HEK293 (cell line): ENCODE results near the gene GRM5.

Experiments
- CTCF ChIA-PET: fragments of 350-600 bp; formaldehyde crosslinking; extraction: SDS; loops from one replicate; lab custom pipeline; 2021; ENCODE audit warnings: antibody characterized with exemption; lab: Yijun Ruan, JAX
- POLR2A ChIA-PET: fragments of 300-600 bp; formaldehyde crosslinking; extraction: SDS; loops from one replicate; lab custom pipeline; 2020; ENCODE audit warnings: antibody characterized with exemption, inconsistent platforms; lab: Yijun Ruan, JAX
- H3K27ac ChIP-seq: fragments of 200-500 bp; sonication (Bioruptor generic); 2 replicates; pipeline ENCODE4 v1.5.1; 2014; ENCODE audit warnings: low read depth, low read length, control low read depth, inconsistent platforms; ENCODE audit errors: extremely low read depth
- H3K36me3 ChIP-seq, 2 experiments: fragments of 200-500 bp in 1 of 2; sonication (Bioruptor generic) in 1 of 2; 1 replicate in 1 of 2; 2 replicates in 1 of 2; pipeline ENCODE4 v1.5.1; 2014 to 2017; ENCODE audit warnings: inconsistent platforms in 2 of 2, low read length in 2 of 2; ENCODE audit not compliant: control insufficient read depth in 2 of 2, insufficient read depth in 1 of 2
- H3K4me1 ChIP-seq: fragments of 200-500 bp; sonication (Bioruptor generic); 2 replicates; pipeline ENCODE4 v1.5.1; 2014; ENCODE audit warnings: mild to moderate bottlenecking, low read length, inconsistent platforms; ENCODE audit not compliant: control insufficient read depth, insufficient read depth
- H3K4me3 ChIP-seq: 2 replicates; pipeline ENCODE4 v1.5.1; 2011; ENCODE audit warnings: low read depth, mild to moderate bottlenecking, control low read depth, low read length, moderate library complexity
- H3K9me3 ChIP-seq: fragments of 200-500 bp; sonication (Bioruptor generic); 2 replicates; pipeline ENCODE4 v1.5.1; 2014; ENCODE audit warnings: low read depth, low read length, inconsistent platforms; ENCODE audit not compliant: control insufficient read depth, insufficient read depth
- FEZF1 ChIP-seq: fragments of 450-650 bp; formaldehyde crosslinking; IDR thresholded peaks from 2 replicates; pipeline ENCODE4 v1.5.1; 2016; ENCODE audit warnings: missing biosample characterization, missing genetic modification characterization
- GFI1B ChIP-seq: fragments of 450-650 bp; formaldehyde crosslinking; IDR thresholded peaks from 2 replicates; pipeline ENCODE4 v1.5.1; 2016; ENCODE audit warnings: missing biosample characterization, missing genetic modification characterization
- KLF10 ChIP-seq: fragments of 450-650 bp; IDR thresholded peaks from 2 replicates; pipeline ENCODE4 v1.5.1; 2018; ENCODE audit warnings: missing biosample characterization, mild to moderate bottlenecking, missing genetic modification characterization
- KLF9 ChIP-seq: fragments of 450-650 bp; formaldehyde crosslinking; IDR thresholded peaks from 2 replicates; pipeline ENCODE4 v1.5.1; 2016; ENCODE audit warnings: missing biosample characterization, missing genetic modification characterization, low read depth
- REPIN1 ChIP-seq: fragments of 450-650 bp; formaldehyde crosslinking; IDR thresholded peaks from 2 replicates; pipeline ENCODE4 v1.5.1; 2017; ENCODE audit warnings: missing biosample characterization, missing genetic modification characterization, low read depth
- SP3 ChIP-seq: fragments of 450-650 bp; formaldehyde crosslinking; IDR thresholded peaks from 2 replicates; pipeline ENCODE4 v1.5.1; 2016; ENCODE audit warnings: missing biosample characterization, missing genetic modification characterization
- TCF7L2 ChIP-seq: IDR thresholded peaks from 2 replicates; pipeline ENCODE4 v1.6.1; 2011; ENCODE audit warnings: low read depth, mild to moderate bottlenecking, inconsistent platforms, low read length, moderate library complexity, borderline replicate concordance
- ZFP37 ChIP-seq: fragments of 450-650 bp; formaldehyde crosslinking; IDR thresholded peaks from 2 replicates; pipeline ENCODE4 v1.5.1; 2016; ENCODE audit warnings: missing biosample characterization, missing genetic modification characterization
- ZNF138 ChIP-seq: fragments of 450-650 bp; formaldehyde crosslinking; IDR thresholded peaks from 2 replicates; pipeline ENCODE4 v1.5.1; 2016; ENCODE audit warnings: missing biosample characterization, missing genetic modification characterization, borderline replicate concordance
- ZNF202 ChIP-seq: fragments of 450-650 bp; formaldehyde crosslinking; IDR thresholded peaks from 2 replicates; pipeline ENCODE4 v1.5.1; 2016; ENCODE audit warnings: missing biosample characterization, missing genetic modification characterization, borderline replicate concordance
- ZNF433 ChIP-seq: fragments of 450-650 bp; formaldehyde crosslinking; IDR thresholded peaks from 2 replicates; pipeline ENCODE4 v1.5.1; 2016; ENCODE audit warnings: missing biosample characterization, missing genetic modification characterization, low read depth
- ZNF555 ChIP-seq: fragments of 450-650 bp; formaldehyde crosslinking; conservative IDR thresholded peaks from 2 replicates; pipeline ENCODE4 v1.5.1; 2017; ENCODE audit warnings: missing biosample characterization, mild to moderate bottlenecking, missing genetic modification characterization, inconsistent platforms
- ZNF596 ChIP-seq: fragments of 450-650 bp; IDR thresholded peaks from 2 replicates; pipeline ENCODE4 v1.5.0; 2018; ENCODE audit warnings: missing biosample characterization, mild to moderate bottlenecking, missing genetic modification characterization, moderate library complexity
- ZNF777 ChIP-seq: fragments of 450-650 bp; formaldehyde crosslinking; IDR thresholded peaks from 2 replicates; pipeline ENCODE4 v1.5.1; 2017; ENCODE audit warnings: missing biosample characterization, missing genetic modification characterization, borderline replicate concordance
- ZNF791 ChIP-seq: fragments of 450-650 bp; formaldehyde crosslinking; IDR thresholded peaks from 2 replicates; pipeline ENCODE4 v1.5.1; 2016; ENCODE audit warnings: missing biosample characterization, missing genetic modification characterization
- ZNF843 ChIP-seq: fragments of 450-650 bp; formaldehyde crosslinking; IDR thresholded peaks from 2 replicates; pipeline ENCODE4 v1.5.1; 2016; ENCODE audit warnings: missing biosample characterization, missing genetic modification characterization
- ZSCAN23 ChIP-seq: fragments of 450-650 bp; formaldehyde crosslinking; IDR thresholded peaks from 2 replicates; pipeline ENCODE4 v1.5.1; 2016; ENCODE audit warnings: missing biosample characterization, missing genetic modification characterization
- TF ChIP-seq, protein P1 (sequence below): fragments of 450-650 bp; formaldehyde crosslinking; IDR thresholded peaks from 2 replicates; pipeline ENCODE4 v1.5.1; 2016; ENCODE audit warnings: missing biosample characterization, missing genetic modification characterization, low read depth
- TF ChIP-seq, protein P2 (sequence below): fragments of 450-650 bp; formaldehyde crosslinking; IDR thresholded peaks from 2 replicates; pipeline ENCODE4 v1.5.1; 2016; ENCODE audit warnings: missing biosample characterization, missing genetic modification characterization
- TF ChIP-seq, protein P3 (sequence below): fragments of 450-650 bp; formaldehyde crosslinking; IDR thresholded peaks from 2 replicates; pipeline ENCODE4 v1.5.1; 2017; ENCODE audit warnings: missing biosample characterization, missing genetic modification characterization
- TF ChIP-seq, protein P4 (sequence below): fragments of 450-650 bp; IDR thresholded peaks from 2 replicates; pipeline ENCODE4 v1.5.1; 2018; ENCODE audit warnings: missing biosample characterization, missing genetic modification characterization

GRM5 gene

DNA sequence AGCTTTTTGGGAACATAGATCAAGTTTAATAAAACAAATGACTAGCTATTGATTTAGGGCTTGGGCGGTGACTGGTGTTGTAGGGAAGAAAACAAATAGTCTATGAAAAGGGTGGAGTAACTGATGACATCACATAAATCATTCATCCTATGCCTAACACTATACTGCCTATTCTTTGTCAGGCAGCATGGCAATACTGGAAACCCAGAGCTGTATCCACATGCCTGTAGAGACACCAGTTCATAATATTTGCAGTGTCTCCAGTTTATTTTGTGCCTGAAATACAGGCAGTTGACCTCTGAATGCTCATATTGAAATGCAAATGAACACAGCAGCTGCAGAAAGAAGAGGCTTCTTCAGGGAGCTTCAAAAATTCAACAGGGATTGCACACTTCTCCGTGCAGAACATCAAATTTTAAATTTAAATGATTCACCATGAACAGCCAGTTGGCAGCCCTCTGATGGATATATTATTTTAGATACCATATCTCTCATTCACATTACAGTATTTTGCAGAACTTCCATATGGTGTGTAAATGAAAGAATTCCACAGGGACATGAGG is 445.1 kb downstream of the GRM5 start (continued):
- TF ChIP-seq FEZF1 (tag by site-specific recombination) (no peak), ZNF202 (tag by site-specific recombination) (no peak), KLF9 (tag by site-specific recombination) (no peak), ZNF138 (tag by site-specific recombination) (no peak), ZNF555 (tag by site-specific recombination) (no peak)
- TF ChIP-seq, protein P1, sequence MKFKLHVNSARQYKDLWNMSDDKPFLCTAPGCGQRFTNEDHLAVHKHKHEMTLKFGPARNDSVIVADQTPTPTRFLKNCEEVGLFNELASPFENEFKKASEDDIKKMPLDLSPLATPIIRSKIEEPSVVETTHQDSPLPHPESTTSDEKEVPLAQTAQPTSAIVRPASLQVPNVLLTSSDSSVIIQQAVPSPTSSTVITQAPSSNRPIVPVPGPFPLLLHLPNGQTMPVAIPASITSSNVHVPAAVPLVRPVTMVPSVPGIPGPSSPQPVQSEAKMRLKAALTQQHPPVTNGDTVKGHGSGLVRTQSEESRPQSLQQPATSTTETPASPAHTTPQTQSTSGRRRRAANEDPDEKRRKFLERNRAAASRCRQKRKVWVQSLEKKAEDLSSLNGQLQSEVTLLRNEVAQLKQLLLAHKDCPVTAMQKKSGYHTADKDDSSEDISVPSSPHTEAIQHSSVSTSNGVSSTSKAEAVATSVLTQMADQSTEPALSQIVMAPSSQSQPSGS (tag by site-specific recombination), result no peak

DNA sequence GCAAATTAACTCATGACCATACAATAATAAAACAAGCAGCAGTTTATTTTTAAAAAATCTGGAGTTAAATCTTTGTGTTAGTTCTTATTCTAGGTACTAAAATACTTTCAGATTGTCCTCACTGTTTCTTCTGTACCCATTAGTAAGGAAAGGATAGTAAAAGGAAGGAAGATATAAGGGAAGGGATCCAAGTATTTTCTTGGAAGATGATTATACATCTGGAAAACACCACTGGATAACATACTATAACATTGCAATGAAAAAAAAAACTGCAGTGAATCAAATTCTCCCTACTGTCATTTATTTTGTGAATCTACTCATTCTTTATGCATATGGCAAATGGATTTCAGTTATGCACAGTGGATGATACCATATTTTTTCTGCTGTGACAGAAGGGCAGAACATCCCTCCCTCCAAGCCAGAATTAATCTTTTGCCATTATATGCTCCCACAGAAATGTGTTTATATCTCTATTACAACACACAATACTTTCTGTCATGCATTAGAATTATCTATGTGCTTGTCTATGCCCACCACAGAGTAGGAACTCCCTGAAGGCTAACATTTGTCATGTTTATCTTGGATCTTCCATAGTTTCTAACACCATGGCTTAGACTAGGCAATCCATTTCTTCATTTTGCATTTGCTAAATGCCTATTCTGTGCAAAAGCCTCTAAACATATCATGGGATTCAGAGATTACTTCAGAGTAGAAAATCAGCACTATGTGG is 446.0 kb downstream of the GRM5 start:
- Histone ChIP-seq H3K27ac (no peak overlapping the region), H3K9me3 (no peaks in the 10 kb centered on the region), H3K4me3 (no peak overlapping the region), H3K36me3 (no peaks in the 10 kb centered on the region), H3K4me1 (no peaks in the 10 kb centered on the region)
- no peak for TF ChIP-seq GFI1B (tag by site-specific recombination)
- no peak for TF ChIP-seq KLF10 (tag by site-specific recombination)
- TF ChIP-seq ZFP37 (tag by site-specific recombination), result no peak
- TF ChIP-seq TCF7L2, result no peak
- no peak for TF ChIP-seq SP3 (tag by site-specific recombination)
- no peak for TF ChIP-seq ZNF791 (tag by site-specific recombination)
- TF ChIP-seq ZSCAN23 (tag by site-specific recombination), result no peak
- no peak for TF ChIP-seq ZNF777 (tag by site-specific recombination)
- TF ChIP-seq, protein P2, sequence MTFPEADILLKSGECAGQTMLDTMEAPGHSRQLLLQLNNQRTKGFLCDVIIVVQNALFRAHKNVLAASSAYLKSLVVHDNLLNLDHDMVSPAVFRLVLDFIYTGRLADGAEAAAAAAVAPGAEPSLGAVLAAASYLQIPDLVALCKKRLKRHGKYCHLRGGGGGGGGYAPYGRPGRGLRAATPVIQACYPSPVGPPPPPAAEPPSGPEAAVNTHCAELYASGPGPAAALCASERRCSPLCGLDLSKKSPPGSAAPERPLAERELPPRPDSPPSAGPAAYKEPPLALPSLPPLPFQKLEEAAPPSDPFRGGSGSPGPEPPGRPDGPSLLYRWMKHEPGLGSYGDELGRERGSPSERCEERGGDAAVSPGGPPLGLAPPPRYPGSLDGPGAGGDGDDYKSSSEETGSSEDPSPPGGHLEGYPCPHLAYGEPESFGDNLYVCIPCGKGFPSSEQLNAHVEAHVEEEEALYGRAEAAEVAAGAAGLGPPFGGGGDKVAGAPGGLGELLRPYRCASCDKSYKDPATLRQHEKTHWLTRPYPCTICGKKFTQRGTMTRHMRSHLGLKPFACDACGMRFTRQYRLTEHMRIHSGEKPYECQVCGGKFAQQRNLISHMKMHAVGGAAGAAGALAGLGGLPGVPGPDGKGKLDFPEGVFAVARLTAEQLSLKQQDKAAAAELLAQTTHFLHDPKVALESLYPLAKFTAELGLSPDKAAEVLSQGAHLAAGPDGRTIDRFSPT (tag by site-specific recombination), result no peak
- TF ChIP-seq, protein P3, sequence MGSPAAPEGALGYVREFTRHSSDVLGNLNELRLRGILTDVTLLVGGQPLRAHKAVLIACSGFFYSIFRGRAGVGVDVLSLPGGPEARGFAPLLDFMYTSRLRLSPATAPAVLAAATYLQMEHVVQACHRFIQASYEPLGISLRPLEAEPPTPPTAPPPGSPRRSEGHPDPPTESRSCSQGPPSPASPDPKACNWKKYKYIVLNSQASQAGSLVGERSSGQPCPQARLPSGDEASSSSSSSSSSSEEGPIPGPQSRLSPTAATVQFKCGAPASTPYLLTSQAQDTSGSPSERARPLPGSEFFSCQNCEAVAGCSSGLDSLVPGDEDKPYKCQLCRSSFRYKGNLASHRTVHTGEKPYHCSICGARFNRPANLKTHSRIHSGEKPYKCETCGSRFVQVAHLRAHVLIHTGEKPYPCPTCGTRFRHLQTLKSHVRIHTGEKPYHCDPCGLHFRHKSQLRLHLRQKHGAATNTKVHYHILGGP (tag by site-specific recombination), result no peak
- no peak for TF ChIP-seq ZNF433 (tag by site-specific recombination)
- TF ChIP-seq, protein P4, sequence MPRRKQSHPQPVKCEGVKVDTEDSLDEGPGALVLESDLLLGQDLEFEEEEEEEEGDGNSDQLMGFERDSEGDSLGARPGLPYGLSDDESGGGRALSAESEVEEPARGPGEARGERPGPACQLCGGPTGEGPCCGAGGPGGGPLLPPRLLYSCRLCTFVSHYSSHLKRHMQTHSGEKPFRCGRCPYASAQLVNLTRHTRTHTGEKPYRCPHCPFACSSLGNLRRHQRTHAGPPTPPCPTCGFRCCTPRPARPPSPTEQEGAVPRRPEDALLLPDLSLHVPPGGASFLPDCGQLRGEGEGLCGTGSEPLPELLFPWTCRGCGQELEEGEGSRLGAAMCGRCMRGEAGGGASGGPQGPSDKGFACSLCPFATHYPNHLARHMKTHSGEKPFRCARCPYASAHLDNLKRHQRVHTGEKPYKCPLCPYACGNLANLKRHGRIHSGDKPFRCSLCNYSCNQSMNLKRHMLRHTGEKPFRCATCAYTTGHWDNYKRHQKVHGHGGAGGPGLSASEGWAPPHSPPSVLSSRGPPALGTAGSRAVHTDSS (tag by site-specific recombination), result no peak
- no peak for TF ChIP-seq REPIN1 (tag by site-specific recombination)
- TF ChIP-seq ZNF843 (tag by site-specific recombination), result no peak
- TF ChIP-seq ZNF596, result no peak
- POLR2A ChIA-PET, result no interaction called here
- CTCF ChIA-PET, result no interaction called here
